Left renal pelvis (tissue), 4 donors: Measurements from ENCODE around the gene SAMD9L. TPM values are rescaled to one million over a fixed set of nuclear protein-coding genes. Genes with fewer than 3 reads are reported as not detected.

Experiments
- DNase-seq, 4 donors: peaks; one replicate each; pipeline ENCODE4 v3.0.0-alpha.2; 2013; ENCODE audit warnings: low read depth in 4 of 4, low spot score in 3 of 4
- polyA plus RNA-seq, 4 donors: library from polyadenylated mRNA; unstranded; fragments of 120-200 nt; gene quantifications; one replicate each; pipeline ENCODE4 v1.2.1, GENCODE V29; 2013; ENCODE audit not compliant: insufficient read length in 4 of 4

SAMD9L gene
- 1 to 10 TPM; 2.5 to 9.5 (median 4.3) TPM for polyA plus RNA-seq

DNA sequence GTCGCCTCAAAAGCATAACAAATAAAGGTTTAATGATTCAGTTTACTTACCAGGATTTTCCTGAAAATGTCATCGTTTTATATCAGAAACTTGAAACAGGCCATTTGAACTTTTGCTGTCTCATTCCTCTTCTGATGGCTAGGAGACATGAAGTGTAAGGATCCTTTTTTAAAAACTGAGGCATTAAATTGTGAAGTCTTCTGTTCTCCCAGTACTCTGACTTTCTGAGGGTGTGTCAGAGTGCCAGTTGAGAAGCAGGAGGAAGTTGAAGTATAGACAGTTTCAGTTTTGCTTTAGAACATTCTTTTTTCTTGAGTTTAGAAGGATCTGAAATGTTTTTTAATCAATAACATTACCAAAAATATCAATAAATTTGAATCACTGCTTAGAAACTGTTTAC, at the start of gene SAMD9L:
Gene SAMD9L, minus strand, starts transcription at position 242 of the 400 bp plus-strand sequence. CDS start 12,414 bp downstream, outside the sequence.
- DNase-seq: no peak

- DNase-seq: no peak
These were observed 48.2 kb upstream of the SAMD9L start for GRCh38 chr7:93196336-93196735.

- no peak for DNase-seq
These were observed 46.2 kb upstream of the SAMD9L start for GRCh38 chr7:93194386-93194785.

DNA sequence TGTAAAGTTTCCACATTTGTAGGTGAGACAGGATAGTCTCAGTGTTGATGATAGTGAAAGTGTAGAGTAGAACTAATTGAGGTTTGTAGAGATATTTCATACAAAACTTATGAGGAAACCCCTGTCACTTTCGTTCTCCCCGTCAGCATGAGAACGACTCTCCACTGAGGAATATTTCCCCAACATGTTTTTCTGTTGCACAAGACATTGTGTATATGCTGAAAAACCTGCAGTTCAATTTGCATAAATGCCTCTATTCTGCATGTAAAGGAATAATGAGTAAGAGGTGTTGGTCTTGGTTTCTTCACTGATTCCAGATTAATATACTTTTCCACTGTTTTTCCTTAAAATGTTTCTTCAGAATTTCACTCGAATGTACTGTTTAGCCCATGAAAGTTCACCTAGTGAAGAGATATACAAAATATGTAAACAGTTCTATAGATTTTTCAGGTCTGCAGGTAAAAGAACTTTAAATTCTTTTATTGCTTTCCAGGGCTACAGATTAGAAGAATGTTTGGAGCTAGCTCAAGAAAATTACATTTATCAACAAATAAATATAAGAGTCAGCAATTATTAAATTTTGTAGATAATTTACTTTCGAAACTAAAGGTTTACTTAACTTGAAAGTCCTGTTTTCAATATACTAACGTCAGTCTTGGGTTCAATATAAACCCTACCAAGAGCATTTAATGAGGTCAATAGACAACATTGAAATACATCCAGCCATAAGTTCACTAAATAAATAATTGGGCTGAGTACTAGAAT, 40.9 kb upstream of the SAMD9L start:
- DNase-seq: no peak

DNA sequence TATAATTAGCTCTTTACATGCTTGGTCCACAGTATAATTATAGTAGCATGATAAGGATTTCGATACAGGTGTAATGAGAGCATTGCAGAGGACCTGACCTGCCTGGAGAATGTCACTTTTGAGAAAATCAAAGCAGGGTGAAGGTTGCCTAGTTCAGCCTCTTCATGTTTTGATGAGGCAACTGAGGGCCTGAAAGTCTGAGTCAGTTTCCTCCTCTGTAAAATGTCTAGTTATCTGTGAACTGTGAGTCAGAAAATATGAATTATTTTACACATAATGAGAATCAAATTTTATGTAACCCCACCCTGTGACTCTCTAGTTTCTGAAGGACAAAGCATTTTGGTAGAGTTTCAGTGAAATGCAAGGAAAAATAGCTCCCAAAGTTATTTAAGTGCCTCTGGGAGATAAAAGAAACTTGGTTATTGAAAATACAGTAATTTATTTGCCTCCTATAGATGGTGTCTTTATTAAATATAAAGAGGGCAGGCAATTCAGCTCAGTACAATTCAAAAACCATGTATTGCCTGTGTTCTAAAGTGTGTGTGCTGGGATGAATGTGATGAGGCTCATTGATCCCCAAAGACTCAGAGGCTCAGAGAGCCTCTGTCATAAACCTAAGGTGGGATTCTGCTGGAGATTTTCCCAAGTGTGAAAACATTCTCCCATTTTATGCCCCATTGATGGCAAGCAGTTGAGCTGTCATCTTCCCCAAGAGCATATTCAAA, 37.3 kb upstream of the SAMD9L start:
- no peak for DNase-seq

GRCh38 chr7:93179173-93179572, 31.0 kb upstream of the SAMD9L start:
- no peak for DNase-seq

DNA sequence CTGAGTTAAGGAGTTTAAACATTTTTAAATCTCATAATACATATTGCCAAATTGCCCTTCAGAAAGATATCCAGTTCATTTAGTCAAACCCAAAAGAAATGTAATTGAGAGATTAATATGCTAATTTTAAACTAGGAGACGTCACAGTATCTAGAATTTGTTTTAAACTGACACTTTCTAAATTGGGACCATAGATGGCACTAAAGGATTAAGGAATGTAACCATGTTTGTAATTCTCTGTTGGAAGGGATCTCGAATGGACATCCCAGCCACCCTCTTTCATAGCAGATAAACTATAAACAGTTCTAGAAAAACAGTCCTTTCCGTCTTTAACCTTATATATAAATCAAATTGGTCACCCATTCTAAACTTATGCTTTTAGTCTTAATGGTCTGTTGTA, 30.0 kb upstream of the SAMD9L start:
- no peak for DNase-seq

DNA sequence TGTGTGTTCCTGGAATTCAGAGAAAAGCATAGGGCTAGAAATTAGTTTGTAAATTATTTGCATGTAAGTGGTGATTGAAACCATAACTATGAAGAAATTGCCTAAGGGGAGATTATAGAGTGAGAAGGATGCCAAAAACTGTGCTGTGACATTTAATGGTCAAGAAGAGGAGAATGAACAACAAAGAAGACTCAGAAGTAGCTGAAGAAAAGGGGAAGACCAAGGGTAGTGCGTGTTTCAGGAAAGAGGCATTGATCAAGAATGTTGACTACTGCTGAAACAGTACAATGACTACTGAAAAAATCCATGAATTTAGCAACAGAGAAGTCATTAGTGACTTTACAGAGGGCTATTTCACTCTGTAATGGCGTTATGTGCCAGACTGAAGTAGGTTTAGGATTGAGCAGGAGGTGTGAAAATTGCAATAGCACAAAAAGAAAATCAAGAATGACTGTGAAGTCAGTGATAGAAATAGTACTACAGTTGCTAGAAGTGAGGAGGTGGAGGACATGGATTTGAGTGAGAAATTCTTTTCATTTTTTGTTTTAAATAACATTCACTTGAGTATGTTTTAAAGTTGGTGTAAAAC, 28.9 kb upstream of the SAMD9L start:
- no peak for DNase-seq

- no peak for DNase-seq
These were observed 27.0 kb upstream of the SAMD9L start for GRCh38 chr7:93175219-93175618.

GRCh38 chr7:93172683-93173082, 24.5 kb upstream of the SAMD9L start:
- no peak for DNase-seq

- DNase-seq: no peak
These were observed 23.5 kb upstream of the SAMD9L start for GRCh38 chr7:93171606-93172226.

DNA sequence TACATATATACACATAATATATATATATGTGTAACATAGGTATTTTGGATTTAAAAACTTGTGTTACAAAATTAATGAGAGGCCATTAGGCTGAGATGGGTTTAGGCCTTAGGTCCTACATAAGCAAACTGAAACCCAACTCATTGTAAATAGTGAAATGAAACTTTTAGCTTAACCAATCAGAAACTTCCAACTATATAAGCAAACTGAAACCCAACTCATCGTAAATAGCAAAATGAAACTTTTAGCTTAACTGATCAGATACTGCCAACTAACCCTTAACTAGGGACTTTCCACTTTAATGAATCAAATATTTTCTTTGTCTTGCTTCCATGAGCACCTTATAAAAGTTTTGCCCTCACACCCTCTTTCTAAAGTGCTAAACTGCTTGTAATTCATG, 17.3 kb upstream of the SAMD9L start:
- no peak for DNase-seq

- DNase-seq: no peak
These were observed 16.6 kb upstream of the SAMD9L start for GRCh38 chr7:93164766-93165165.

- DNase-seq: no peak
These were observed 13.1 kb upstream of the SAMD9L start for GRCh38 chr7:93161181-93161762.

GRCh38 chr7:93160410-93160809, 12.2 kb upstream of the SAMD9L start:
- DNase-seq: no peak

DNA sequence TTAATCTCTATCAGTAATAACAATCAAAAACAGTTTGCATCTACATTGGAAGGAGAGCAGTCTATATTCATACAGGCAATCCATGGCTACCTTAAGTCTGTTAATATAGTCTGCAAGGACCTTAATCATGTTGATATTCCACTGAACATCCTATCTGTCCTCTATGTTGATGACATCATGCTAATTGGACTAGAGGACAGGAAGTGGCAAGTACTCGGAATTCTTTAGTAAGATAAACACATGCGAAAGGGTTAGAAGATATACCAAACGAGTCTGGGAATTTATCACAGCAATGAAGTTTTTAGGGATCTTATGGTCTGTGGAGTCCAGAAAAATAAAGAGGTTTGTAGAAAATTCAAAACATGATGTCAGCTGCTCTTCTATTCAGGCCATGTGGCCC, 11.3 kb upstream of the SAMD9L start:
- no peak for DNase-seq

DNA sequence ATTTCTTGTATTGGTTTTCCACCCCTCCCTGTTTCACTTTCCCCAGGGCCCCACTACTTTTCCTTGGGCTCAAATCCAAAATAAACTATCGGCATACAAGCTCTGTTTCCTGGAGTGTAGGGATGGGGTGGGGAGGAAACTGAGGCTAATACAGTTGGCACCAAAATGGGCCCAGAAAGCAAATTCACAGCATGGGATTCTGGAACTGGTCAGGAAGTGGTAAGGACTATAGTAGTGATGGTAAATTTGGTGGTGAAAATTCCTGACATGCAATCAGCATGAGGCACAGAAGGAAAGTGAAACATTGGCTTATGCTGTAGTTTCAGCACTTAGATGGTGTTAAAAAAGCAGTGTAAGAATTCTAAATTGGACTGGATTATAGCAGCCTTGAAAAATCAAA, 8.7 kb upstream of the SAMD9L start:
- DNase-seq: no peak

DNA sequence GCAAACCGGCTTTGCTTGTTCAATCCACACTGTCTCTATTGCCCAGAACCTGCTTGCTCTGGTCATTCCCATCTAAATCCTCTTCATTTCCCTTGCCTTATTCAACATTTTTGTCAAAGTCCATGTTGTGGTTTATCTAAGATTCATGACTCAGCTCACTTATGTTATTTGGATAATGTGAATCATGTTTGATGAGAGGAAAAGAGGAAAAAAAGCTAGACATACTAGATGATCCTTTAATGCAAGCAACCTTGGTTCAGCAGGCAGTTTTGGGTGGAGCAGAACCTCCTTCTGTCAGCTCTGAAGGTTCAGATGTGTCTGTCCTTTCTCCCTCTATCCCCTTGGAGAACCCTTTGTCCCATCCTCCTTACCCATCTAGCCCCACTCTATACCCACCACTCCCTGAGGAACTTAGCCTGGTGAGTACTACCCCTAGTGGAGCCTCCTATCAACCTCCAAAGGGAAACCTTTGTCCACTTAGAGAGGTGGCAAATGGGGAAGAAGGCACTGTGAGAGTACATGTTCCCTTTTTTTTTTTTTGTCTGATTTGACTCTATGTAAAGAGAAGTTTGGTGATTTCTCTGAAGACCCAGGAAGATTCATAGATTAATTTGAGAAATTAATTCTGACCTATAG, 2.1 kb upstream of the SAMD9L start:
- no peak for DNase-seq

DNA sequence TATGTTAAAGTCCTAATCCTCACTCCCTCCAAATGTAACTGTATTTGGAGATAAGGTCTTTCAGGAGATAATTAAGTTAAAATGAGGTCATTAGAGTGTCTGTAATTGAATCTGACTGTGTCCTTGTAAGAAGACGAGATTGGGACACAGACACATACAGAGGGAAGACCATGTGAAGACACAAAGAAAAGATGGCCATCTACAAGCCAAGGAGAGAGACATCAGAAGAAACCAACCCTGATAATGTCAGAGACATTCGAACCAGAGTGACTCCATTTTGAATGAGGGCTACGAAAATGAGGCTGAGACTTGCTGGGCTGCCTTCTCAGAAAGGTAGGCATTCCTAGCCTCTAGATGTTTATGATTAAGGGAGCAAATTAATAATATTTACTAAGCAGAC, 542 bp upstream of the SAMD9L start:
- DNase-seq: no peak

DNA sequence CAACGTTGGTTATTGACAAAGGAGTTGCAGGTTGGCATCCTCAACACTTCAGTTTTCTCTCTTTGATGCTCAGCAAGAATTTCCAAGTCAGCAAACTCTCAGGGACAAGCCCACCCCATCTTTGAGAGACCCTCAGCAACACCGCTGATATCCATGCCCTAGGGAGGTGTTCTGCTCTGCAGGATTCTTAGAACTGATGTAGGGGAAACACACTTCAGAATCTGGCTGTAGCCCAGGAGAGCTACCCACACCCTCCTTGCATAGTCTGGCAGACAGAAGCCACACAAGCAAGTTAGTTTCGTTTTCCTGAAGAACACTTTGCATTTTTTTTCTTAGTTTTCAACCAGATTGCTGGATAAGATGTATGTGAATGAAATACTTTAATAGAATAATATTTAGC, 822 bp downstream of the SAMD9L start:
- DNase-seq: no peak
